ENCODE measurements around the gene TRPV6. TPM values are rescaled to one million over a fixed set of nuclear protein-coding genes. Genes with fewer than 3 reads are reported as not detected.

Gene TRPV6
- total RNA-seq, 3 donors from 2014 or later (not counting 1 experiment from before 2014, with no cell fraction given), result not detected

DNA sequence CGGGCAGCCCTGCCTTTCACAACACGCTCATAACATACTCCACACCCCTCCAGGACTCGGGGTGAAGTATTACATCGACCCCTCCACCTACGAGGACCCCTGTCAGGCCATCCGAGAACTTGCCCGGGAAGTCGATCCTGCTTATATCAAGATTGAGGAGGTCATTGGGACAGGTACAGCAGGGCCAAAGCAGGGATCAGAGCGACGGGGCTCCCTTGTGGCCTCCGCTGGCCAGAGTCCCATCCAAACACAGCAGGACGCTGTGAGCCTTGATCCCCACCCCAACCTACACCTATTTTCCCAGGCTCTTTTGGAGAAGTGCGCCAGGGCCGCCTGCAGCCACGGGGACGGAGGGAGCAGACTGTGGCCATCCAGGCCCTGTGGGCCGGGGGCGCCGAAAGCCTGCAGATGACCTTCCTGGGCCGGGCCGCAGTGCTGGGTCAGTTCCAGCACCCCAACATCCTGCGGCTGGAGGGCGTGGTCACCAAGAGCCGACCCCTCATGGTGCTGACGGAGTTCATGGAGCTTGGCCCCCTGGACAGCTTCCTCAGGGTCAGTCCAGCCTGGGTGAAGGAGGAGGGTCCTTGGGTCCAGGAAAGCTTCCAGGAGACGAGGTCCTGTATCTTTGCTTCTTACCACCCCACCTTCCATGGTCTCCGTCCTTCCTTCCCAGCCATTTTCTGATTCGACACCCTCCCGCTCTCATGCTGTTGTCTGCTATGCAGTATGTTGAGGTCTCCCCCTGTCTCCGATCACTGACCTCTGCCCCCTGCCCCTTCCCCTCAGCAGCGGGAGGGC is 17.2 kb downstream of the TRPV6 start:
- H3K27ac Mint-ChIP-seq, result no peak overlapping the region

DNA sequence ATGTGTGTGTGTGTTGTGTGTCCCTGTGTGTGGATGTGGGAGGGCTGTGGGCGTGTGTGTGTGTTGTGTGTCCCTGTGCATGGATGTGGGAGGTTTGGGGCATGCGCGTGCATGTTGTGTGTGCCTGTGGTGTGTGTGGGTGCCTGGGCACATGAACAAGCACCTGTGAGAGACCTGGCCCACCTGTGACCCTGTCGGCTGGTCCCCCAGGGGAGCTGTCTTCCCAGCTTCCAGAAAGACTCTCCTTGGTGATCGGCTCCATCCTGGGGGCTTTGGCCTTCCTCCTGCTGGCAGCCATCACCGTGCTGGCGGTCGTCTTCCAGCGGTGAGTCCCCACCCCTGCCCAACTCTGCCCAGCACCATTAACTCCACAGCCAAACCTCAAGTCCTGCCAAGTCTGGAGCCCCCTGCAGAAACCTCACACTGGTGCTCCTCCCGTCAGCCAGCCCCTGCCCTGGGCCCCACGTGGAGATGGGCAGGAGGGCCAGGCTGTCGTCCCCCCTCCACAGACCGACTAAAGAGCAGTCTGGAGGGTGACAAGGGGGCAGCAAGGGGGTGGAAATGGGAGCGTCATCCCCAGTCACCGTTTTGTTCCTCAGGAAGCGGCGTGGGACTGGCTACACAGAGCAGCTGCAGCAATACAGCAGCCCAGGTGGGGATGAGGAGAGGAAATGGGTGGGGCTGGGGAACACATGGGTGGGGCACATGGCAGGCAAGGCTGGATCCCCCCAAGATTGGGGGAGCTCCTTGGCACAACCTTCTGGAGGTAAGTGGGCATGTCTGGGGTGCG is 18.0 kb downstream of the TRPV6 start:
- Mint-ChIP-seq H3K27ac (no peak overlapping the region), H3K9me3 (no peaks in the 10 kb centered on the region), H3K36me3 (no peaks in the 10 kb centered on the region), H3K4me1 (no peaks in the 10 kb centered on the region), H3K27me3 (ENCODE audit: low read depth in 2 of 2) (no peaks in the 10 kb centered on the region), H3K4me3 (no peak overlapping the region)
- intact Hi-C loops (cut with micrococcal nuclease), result no loop called here
- Histone ChIP-seq H3K27me3 (ENCODE audit: control insufficient read depth, insufficient read depth, low read length) (no peaks in the 10 kb centered on the region), H3K36me3 (ENCODE audit: control insufficient read depth, insufficient read depth, low read length) (no peaks in the 10 kb centered on the region), H3K4me1 (ENCODE audit: control insufficient read depth, insufficient read depth, low read length) (no peaks in the 10 kb centered on the region), H3K4me3 (ENCODE audit: low read length) (no peak overlapping the region), H3K9me3 (ENCODE audit: control insufficient read depth, insufficient read depth, low read length) (no peaks in the 10 kb centered on the region), H3K27ac (ENCODE audit: low read length) (no peak overlapping the region)
- 83% methylated on average over 18 of the region's 18 CpGs for WGBS (ENCODE audit: insufficient coverage)
- TF ChIP-seq, protein P1, sequence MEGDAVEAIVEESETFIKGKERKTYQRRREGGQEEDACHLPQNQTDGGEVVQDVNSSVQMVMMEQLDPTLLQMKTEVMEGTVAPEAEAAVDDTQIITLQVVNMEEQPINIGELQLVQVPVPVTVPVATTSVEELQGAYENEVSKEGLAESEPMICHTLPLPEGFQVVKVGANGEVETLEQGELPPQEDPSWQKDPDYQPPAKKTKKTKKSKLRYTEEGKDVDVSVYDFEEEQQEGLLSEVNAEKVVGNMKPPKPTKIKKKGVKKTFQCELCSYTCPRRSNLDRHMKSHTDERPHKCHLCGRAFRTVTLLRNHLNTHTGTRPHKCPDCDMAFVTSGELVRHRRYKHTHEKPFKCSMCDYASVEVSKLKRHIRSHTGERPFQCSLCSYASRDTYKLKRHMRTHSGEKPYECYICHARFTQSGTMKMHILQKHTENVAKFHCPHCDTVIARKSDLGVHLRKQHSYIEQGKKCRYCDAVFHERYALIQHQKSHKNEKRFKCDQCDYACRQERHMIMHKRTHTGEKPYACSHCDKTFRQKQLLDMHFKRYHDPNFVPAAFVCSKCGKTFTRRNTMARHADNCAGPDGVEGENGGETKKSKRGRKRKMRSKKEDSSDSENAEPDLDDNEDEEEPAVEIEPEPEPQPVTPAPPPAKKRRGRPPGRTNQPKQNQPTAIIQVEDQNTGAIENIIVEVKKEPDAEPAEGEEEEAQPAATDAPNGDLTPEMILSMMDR (IDR thresholded peaks at IDR 0.05), result no peak
- DNase-seq (no peak), ATAC-seq (no peak)

More for the DNA sequence above, 17.2 kb downstream of the TRPV6 start:
- intact Hi-C loops (cut with micrococcal nuclease), result no loop called here
- Histone ChIP-seq H3K9me3 (ENCODE audit: control insufficient read depth, insufficient read depth, low read length) (no peaks in the 10 kb centered on the region), H3K27me3 (ENCODE audit: control insufficient read depth, insufficient read depth, low read length) (no peaks in the 10 kb centered on the region), H3K27ac (ENCODE audit: low read length) (no peak overlapping the region), H3K36me3 (ENCODE audit: control insufficient read depth, insufficient read depth, low read length) (no peaks in the 10 kb centered on the region), H3K4me3 (ENCODE audit: low read length) (no peak overlapping the region), H3K4me1 (ENCODE audit: control insufficient read depth, insufficient read depth, low read length) (no peaks in the 10 kb centered on the region)
- TF ChIP-seq, protein P1 (IDR thresholded peaks at IDR 0.05), result no peak
- no peaks in the 10 kb centered on the region for H3K27me3 Mint-ChIP-seq (ENCODE audit: low read depth in 2 of 2)
- no peak for DNase-seq
- no peaks in the 10 kb centered on the region for H3K4me1 Mint-ChIP-seq
- ATAC-seq, result no peak
- H3K4me3 Mint-ChIP-seq, result no peak overlapping the region
- H3K9me3 Mint-ChIP-seq, result no peaks in the 10 kb centered on the region
- 94% methylated on average over 31 of the region's 31 CpGs for WGBS (ENCODE audit: insufficient coverage)
- H3K36me3 Mint-ChIP-seq, result no peaks in the 10 kb centered on the region

DNA sequence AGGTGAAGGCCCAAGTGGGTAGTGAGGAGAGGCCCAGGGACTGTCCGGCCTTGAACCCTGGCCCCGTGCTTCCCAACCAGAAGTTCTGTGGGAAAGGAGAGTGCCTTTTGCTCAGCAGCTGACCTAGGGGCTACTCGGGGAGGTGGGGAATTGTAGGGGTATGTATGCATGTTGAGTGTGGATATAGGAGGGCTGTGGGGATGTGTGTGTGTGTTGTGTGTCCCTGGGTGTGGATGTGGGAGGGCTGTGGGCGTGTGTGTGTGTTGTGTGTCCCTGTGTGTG is 18.5 kb downstream of the TRPV6 start:
- DNase-seq, result no peak
- no peaks in the 10 kb centered on the region for H3K9me3 ChIP-seq (ENCODE audit: control insufficient read depth, insufficient read depth, low read length)
- Mint-ChIP-seq H3K27me3 (ENCODE audit: low read depth in 2 of 2) (no peaks in the 10 kb centered on the region), H3K36me3 (no peaks in the 10 kb centered on the region), H3K4me1 (no peaks in the 10 kb centered on the region), H3K4me3 (no peak overlapping the region), H3K9me3 (no peaks in the 10 kb centered on the region), H3K27ac (no peak overlapping the region)
- no peak overlapping the region for H3K27ac ChIP-seq (ENCODE audit: low read length)
- H3K27me3 ChIP-seq (ENCODE audit: control insufficient read depth, insufficient read depth, low read length), result no peaks in the 10 kb centered on the region
- TF ChIP-seq, protein P1 (IDR thresholded peaks at IDR 0.05), result no peak
- intact Hi-C loops (cut with micrococcal nuclease), result no loop called here
- no peaks in the 10 kb centered on the region for H3K4me1 ChIP-seq (ENCODE audit: control insufficient read depth, insufficient read depth, low read length)
- H3K36me3 ChIP-seq (ENCODE audit: control insufficient read depth, insufficient read depth, low read length), result no peaks in the 10 kb centered on the region
- WGBS (ENCODE audit: insufficient coverage), result 88% methylated on average over 4 of the region's 4 CpGs
- ATAC-seq, result no peak
- H3K4me3 ChIP-seq (ENCODE audit: low read length), result no peak overlapping the region

All from natural killer cell (primary cell).